VCaP (cell line): Measurements from ENCODE around the gene CCDC183.

ENCODE experiments used
- H3K27ac ChIP-seq: fragments of 450-650 bp; 2 replicates; pipeline ENCODE4 v1.5.1; 2017
- CTCF ChIP-seq: fragments of 450-650 bp; conservative IDR thresholded peaks from 2 replicates; pipeline ENCODE4 v1.5.1; 2017; ENCODE audit warnings: mild to moderate bottlenecking, moderate library complexity

The CCDC183 gene

GRCh38 chr9:136766410-136767120 lies 29.6 kb upstream of the CCDC183 start:
- peak; percentile 61 for TF ChIP-seq CTCF
- H3K27ac ChIP-seq, result peak overlapping the region; percentile 50

DNA sequence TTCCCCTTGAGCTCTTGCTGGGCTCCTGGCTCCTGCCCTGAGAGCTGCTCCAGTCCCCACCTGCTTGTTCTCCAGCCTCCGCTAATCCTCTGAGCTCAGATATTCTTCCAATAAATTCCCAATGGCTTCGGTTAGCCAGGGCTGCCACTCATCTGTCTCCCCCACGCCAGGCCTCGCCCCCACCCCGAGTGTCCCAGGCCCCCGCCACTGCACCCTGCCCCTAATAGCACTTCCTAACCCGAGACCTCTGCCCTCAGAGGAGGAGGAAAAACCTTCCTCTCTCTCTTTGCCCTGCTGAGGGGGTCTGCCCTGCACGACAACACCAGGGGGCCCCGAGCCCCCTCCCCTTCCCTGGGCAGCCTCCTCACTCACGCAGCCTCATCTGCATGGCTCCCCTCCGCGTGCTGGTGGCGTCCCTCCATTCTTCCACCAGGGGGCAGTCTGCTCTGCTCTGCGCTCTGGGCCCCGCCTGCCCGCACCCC lies 26.4 kb upstream of the CCDC183 start:
- H3K27ac ChIP-seq, result no peak overlapping the region

GRCh38 chr9:136771907-136772415 lies 24.2 kb upstream of the CCDC183 start:
- no peak for TF ChIP-seq CTCF
- no peak overlapping the region for H3K27ac ChIP-seq

More for the DNA sequence above, 26.4 kb upstream of the CCDC183 start:
- TF ChIP-seq CTCF, result peak; percentile 69

- H3K27ac ChIP-seq, result no peak overlapping the region
- TF ChIP-seq CTCF, result no peak
Observed at GRCh38 chr9:136773386-136774044, 22.6 kb upstream of the CCDC183 start.

DNA sequence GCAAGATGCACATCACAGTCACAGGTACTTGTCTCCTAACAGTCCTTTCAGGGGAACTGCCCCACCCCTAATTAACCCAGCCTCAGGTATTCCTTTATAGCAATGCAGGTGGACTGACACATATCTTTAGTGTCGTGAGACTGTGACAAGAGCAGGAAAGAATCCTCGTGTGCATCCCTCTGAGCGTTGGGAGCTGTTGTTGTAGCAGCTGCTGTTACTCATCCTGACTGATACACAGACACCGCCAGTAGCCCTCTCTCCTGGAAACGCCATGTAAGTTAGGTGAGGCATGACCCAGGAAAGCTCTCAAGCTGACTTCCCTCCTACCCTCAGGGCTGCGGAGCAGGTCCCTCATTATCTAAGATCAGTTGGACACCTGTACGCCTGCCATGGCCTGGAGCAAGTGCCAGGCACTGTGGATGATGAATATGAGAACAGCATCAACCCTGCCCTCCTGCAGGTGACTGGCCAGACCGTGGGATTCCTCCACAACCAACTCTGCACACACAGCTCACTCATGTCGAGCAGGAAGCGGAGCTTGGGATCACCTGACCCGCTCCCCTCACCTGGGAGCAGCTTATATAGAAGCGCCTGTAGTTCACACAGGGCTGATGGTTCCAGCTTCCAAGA lies 21.6 kb upstream of the CCDC183 start:
- no peak for TF ChIP-seq CTCF
- no peak overlapping the region for H3K27ac ChIP-seq

- no peak overlapping the region for H3K27ac ChIP-seq
- TF ChIP-seq CTCF, result no peak
Observed at GRCh38 chr9:136775191-136775590, 20.9 kb upstream of the CCDC183 start.

GRCh38 chr9:136776947-136777346 lies 19.2 kb upstream of the CCDC183 start:
- H3K27ac ChIP-seq, result no peak overlapping the region
- no peak for TF ChIP-seq CTCF
